Measurements from ENCODE around the gene B3GALT5.
"Not testable (repeated sequence)": the region's sequence is repeated elsewhere in the genome, so short reads cannot be mapped to it uniquely, and the experiment has no call there.

B3GALT5 gene

GRCh38 chr21:39667353-39667891, 54.7 kb downstream of the B3GALT5 start:
- no peak for DNase-seq (ENCODE audit: low read depth)

- no peak for DNase-seq (ENCODE audit: low read depth)
These were observed 55.6 kb downstream of the B3GALT5 start for GRCh38 chr21:39668369-39668768.

- no peak for DNase-seq (ENCODE audit: low read depth)
These were observed 56.7 kb downstream of the B3GALT5 start for GRCh38 chr21:39669485-39669884.

DNA sequence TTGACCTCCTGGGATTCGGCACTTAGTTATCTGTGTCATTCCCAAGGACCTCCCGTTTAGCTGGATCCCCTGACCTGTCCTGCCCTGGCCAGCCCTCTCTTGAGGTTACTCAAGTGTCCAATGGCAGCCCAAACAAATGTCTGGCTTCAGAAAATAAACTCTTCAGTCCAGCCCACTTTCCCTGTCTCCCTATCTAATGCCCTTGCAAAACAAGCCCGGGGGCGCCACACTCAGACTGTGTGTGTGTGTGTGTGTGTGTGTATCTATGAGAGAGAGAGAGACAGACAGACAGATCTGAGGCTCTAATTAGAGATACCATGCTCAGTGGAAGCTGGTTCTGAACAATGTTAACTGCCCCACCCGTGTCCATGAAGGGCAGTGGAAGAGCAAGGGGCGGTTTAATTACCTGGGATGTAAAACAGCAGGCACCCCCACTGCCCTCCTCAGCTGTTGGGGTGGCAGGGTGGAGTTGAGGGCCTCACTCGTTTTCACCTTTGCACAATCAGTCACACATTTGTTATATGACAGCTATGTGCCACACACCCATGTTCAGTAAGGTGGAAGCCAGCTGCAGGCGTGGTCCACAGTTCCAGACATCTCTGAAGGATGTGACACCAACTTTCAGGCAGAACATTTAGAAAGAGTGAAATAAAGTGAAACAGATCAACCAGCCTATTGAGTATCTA, 57.4 kb downstream of the B3GALT5 start:
- DNase-seq (ENCODE audit: low read depth), result no peak

GRCh38 chr21:39670701-39671100, 58.0 kb downstream of the B3GALT5 start:
- DNase-seq (ENCODE audit: low read depth), result no peak

GRCh38 chr21:39671986-39672385, 59.2 kb downstream of the B3GALT5 start:
- no peak for DNase-seq (ENCODE audit: low read depth)

DNA sequence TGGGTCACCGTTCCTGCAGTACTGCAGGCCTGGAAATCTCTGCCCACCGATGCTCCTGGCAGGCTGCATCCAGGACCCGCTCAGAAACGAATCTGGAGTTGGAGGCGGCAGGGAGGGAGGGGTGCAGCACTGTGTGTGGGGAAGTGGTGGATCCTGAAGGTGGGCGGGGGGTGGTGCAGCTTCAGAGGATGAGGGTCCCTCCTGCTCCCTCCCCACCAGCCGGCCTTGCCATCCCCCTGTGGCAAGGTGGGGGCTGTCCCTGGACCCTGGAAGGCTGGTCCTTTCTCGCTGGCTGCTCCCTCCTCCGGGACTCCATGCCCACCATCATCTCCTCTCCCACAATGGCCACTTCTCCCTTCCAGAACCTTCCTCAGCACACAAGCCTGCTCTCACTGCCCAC, 60.4 kb downstream of the B3GALT5 start:
- no peak for DNase-seq (ENCODE audit: low read depth)

DNA sequence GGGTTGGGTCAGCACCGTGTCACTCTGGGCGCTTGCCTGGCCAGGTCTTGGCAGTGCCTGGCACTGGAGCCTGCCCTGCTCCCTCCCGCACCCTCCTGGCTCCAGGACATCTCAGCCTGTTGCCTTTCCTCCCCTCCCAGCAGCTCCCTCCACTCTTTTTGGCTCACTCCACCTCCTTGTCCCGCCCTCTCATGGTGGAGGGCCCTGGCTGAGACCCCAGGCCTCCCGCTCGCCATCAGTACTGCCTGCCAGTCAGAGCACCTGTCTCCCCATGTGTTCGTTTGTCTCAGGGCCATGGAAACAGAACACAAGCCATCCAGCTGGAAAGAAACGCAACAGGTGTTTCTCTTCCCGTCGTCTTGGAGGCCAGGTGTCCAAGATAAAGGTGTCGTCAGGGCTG, 61.0 kb downstream of the B3GALT5 start:
- DNase-seq (ENCODE audit: low read depth), result no peak

GRCh38 chr21:39674801-39675200, 62.1 kb downstream of the B3GALT5 start:
- no peak for DNase-seq (ENCODE audit: low read depth)

- DNase-seq (ENCODE audit: low read depth), result no peak
These were observed 62.9 kb downstream of the B3GALT5 start for GRCh38 chr21:39675590-39675989.

- DNase-seq (ENCODE audit: low read depth), result no peak
These were observed 63.4 kb downstream of the B3GALT5 start for GRCh38 chr21:39675993-39676661.

DNA sequence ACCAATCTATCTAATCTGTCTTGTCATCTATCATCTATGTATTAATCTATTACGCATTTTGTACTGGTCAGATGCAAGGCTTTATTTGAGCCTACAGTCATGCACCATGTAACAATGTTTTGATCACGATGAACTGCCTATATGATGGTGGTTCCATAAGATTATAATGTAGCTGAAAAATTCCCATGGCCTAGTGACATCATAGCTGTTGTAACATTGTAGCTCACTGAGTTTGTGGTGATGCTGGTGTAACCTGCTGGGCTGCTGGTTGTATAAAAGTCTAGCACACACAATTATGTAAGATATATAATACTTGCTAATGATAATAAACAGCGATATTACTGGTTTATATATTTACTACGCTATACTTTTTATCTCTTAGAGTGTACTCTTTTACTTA, 67.5 kb downstream of the B3GALT5 start:
- DNase-seq (ENCODE audit: low read depth), result no peak

DNA sequence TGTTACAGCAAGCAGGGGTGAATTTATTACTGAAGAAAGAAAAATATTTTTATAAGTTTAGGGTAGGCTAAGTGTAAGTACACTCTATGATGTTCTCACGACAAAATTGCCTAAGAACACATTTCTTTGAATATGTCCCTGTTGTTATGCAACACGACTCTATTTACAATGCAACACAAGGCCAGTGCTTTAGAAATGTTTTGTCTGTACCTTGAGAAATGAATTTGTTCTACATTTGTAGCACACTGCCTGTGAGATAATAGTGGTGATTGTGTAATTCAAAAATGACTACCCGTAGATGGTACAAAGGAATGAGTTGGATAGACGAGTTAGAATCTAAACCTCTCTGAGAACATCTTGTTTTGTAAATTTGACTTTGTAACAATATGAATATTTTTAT, 68.5 kb downstream of the B3GALT5 start:
- DNase-seq (ENCODE audit: low read depth), result no peak

- DNase-seq (ENCODE audit: low read depth), result no peak
These were observed 69.1 kb downstream of the B3GALT5 start for GRCh38 chr21:39681845-39682244.

DNA sequence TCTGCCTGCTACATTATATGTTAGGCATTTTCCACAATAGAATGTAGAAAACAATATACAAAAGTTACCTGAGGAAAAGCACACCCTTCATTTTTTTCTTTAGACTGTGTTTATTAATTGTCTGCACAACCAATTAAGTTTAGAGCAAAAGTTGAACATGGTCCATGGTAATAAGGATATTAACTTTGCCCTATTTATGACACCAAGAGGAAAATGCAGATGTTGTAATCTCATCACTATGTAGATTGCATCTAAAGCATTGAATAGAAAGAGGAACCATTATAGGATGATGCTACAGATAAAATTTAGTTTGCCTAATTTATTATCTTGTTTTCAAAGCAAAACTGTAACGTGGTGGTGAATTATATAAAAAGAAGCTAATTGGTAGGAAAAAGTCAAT, 72.5 kb downstream of the B3GALT5 start:
- no peak for DNase-seq (ENCODE audit: low read depth)

DNA sequence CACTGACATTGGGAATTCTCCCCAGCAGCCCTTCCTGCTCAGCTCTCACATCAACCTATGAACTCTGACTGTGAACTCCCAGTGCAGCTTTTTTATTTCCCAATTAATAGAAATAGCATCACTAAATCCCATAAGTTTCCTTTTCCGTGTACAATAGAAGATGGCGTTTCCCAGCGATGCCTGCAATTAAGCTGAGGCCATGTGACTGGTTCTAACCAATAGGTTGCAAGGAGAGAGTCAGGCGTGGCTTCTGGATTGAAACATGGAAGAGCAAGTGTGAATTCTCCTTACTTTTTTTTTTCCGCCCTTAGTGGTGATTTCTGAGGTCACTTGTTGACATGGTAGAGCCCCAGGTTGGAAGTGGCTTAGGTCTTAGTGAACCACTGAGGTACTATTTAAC, 73.3 kb downstream of the B3GALT5 start:
- no peak for DNase-seq (ENCODE audit: low read depth)

DNA sequence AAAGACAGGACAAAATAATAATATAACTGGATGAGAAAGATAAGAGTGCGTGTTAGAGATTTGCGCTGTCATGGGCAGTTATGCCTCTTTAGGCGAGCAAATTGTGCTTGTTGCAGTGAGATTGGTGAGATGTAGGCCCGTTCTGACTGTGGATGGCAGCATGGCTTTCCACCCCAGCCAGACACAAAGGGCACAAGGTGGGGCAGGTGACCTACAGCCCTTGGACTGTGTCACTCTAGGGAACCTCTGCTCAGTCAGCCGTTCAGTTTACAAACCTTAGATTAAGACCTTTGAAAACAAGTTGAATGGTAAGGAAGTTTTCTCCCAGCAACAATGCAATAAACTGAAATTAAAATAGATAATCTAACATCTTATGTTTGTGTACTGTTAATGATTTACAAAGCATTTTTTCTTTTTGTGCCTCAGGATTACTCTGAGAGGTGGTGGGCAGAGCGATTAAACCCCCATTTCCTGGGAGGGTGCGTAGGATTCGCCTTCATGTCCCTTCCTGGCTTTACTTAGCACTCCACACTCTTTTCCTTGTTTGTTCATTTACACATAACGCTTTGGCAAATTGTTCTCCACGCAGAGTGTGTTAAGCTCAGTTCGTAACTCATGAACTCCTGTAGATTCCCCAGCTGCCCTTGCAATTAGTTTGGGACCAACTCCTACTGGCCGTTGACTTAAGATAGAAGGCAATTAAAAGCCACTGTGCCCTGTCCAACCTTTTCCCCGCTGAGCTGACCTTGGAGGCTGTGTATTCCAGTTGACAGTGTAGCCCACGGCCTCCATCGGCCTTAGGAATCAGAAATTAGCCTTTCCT, 74.1 kb downstream of the B3GALT5 start:
- no peak for DNase-seq (ENCODE audit: low read depth)

DNA sequence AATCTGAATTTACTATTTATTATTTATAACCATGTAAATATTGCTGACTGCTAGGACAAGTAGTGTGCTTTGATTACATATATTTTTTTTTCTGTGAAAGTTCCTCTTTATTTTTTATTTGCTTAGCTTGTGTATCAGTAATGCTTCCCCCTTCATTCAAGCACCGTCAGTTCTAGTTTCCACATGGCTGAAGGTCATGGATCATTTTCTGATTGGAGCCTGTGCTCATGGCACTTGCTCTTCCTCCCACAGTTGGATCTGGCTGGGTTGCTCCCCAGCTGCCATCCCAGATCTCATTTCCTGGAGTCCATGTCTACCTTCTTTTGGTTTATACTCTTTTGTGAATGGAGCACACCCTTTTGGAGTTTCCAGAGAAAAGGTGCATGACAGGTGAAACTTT, 75.3 kb downstream of the B3GALT5 start:
- no peak for DNase-seq (ENCODE audit: low read depth)

DNA sequence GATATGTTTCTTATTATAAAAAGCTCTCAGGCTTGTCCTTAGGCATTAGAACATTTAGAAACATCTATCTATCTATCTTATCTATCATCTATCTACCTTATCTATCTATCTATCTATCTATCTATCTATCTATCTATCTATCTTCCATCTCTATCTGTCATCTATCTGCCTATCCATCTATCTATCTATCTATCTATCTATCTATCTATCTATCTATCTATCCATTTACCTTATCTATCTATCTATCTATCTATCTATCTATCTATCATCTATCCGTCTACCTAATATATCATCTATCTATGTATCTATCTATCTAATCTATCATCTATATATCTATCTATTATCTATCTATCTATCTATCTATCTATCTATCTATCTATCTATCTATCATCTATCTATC, 77.1 kb downstream of the B3GALT5 start:
- not testable (repeated sequence) for DNase-seq (ENCODE audit: low read depth)

DNA sequence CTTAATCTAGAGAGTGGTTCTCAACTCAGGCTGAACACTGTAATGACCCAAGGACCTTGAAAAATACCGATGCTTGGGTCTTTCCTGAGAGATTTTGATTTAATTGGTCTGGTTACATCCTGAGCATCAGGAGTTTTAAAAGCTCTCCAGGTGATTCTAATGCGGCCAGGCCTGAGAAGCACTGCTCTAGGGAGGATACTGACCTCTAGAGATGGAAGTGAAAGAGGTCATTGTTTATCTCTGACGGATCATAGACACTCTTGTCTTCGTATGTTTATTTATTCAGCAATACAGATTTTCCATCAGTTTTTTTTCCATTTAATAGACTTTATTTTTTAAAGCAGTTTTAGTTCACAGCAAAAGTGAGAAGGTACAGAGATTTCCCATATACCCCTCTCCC, 77.7 kb downstream of the B3GALT5 start:
- DNase-seq (ENCODE audit: low read depth), result no peak

GRCh38 chr21:39694750-39695149, 82.0 kb downstream of the B3GALT5 start:
- DNase-seq (ENCODE audit: low read depth), result no peak

DNA sequence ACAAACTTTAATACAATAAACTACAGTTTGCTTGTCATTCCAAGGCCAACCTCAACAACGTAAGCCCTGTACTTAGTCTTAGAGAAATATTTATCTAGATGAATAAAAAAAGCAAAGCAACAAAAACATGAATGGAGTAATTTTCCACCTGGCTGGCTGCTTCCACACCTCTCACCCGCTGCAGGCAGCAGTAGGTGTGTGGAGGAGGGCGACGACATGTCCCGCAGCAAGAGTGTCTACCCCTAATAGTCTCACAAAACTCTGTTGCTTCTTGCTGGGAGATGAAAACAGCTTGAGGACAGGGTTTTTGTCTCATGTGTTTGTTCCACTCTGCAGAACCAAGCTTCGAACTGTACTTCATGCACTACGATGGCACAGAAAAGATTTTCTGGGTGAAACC, 83.5 kb downstream of the B3GALT5 start:
- DNase-seq (ENCODE audit: low read depth), result no peak

DNA sequence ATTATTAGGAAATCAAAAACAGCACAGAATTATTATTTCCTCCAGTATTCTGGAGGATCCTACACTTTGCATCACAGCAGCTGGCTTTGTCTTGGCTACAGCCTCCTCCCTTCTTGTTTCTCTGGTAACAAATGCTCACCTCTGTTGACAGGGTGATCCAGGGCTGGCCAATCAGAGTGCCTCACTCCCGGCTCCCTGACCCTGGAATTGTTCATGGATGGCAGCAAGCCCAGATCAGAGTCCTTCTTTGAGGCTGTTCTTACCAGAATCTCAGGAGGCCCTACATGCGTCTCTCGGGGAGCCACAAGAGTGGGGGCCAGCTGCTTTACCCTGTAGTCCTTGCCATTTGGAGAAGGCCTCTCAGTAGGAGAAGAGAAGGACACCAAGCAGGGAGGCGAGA, 83.9 kb downstream of the B3GALT5 start:
- DNase-seq (ENCODE audit: low read depth), result no peak

All from activated gamma-delta T cell treated with anti-CD3 and anti-CD28 coated beads, Interleukin-2, amount 50 U/mL, for 16 hours (primary cell).